Activated CD4-positive, alpha-beta memory T cell treated with anti-CD3 and anti-CD28 coated beads for 36 hours (primary cell): ENCODE results near the gene BCAR1. TPM values are rescaled to one million over a fixed set of nuclear protein-coding genes. Genes with fewer than 3 reads are reported as not detected.

Source experiments
- CTCF ChIA-PET: fragments of 350-600 bp; sonication (Branson Sonifier 250); formaldehyde crosslinking; loops from one replicate; lab custom pipeline; 2021; ENCODE audit warnings: antibody characterized with exemption, inconsistent platforms; lab: Charles Lee
- POLR2A ChIA-PET: fragments of 350-600 bp; sonication (Branson Sonifier 250); formaldehyde crosslinking; loops from one replicate; lab custom pipeline; 2021; ENCODE audit warnings: antibody characterized with exemption; lab: Charles Lee
- DNase-seq: peaks from one replicate; pipeline ENCODE4 v3.0.0-alpha.2; 2020
- H3K27ac Mint-ChIP-seq: one replicate; pipeline ENCODE4 v1.8.0; 2021; ENCODE audit warnings: mixed read lengths
- H3K27me3 Mint-ChIP-seq: one replicate; pipeline ENCODE4 v1.8.0; 2021; ENCODE audit warnings: mixed read lengths
- H3K36me3 Mint-ChIP-seq: one replicate; pipeline ENCODE4 v1.8.0; 2021; ENCODE audit warnings: mixed read lengths
- H3K4me1 Mint-ChIP-seq: one replicate; pipeline ENCODE4 v1.8.0; 2021; ENCODE audit warnings: low read depth, mixed read lengths
- H3K4me3 Mint-ChIP-seq: one replicate; pipeline ENCODE4 v1.8.0; 2021; ENCODE audit warnings: mild to moderate bottlenecking, mixed read lengths
- H3K9me3 Mint-ChIP-seq: one replicate; pipeline ENCODE4 v1.8.0; 2021; ENCODE audit warnings: mixed read lengths
- intact Hi-C: fragments of 100-400 bp; cut with micrococcal nuclease; formaldehyde crosslinking; loops from one replicate; pipeline ENCODE4 v1.15.1; 2023
- total RNA-seq, 2 experiments: library from RNA; stranded (reverse); gene quantifications; one replicate each; pipeline ENCODE4 v1.2.3, GENCODE V29; 2021

BCAR1 gene
- total RNA-seq, 2 experiments from 2014 or later = 0.78 to 1.1 TPM

DNA sequence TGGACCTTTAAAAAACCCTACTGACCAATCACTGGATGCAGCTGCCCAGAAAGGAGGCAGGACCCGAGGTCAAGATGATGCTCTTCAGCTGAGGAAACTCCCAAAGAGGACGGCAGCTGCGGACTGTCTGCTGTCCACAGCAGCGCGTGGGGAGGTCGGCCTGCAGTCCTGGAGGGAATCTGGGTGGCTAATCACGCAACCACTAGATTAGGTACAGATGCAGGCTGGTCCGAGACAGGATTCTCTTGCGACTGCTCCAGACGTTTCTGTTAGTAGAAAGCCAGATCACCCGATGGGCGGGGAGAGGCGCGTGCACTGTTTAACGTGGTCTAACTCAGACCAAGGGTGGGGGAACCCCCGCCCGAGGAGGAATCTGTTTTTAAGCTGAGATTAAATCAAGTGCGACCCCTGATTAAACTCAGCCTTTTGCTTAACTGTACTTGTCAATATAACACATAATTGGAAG is 53.3 kb downstream of the BCAR1 start:
- Mint-ChIP-seq H3K4me3 (no peak overlapping the region), H3K9me3 (no peaks in the 10 kb centered on the region), H3K36me3 (no peaks in the 10 kb centered on the region), H3K27me3 (peaks cover 13% of the 10 kb centered on the region), H3K4me1 (peaks cover 9% of the 10 kb centered on the region), H3K27ac (no peak overlapping the region)
- intact Hi-C loops = loop anchor here (2.0 kb wide), 1 partner anchor 23 kb away; no protein-coding TSS in a partner anchor
- CTCF ChIA-PET = interaction anchor here (0.5 to 4.2 kb wide), 18 partner anchors 8 to 1974 kb away, joined by 3 to 56 read pairs (median 10); partner anchors contain the start of genes CTRB1 and WDR59
- POLR2A ChIA-PET = no interaction called here
- no peak for DNase-seq

DNA sequence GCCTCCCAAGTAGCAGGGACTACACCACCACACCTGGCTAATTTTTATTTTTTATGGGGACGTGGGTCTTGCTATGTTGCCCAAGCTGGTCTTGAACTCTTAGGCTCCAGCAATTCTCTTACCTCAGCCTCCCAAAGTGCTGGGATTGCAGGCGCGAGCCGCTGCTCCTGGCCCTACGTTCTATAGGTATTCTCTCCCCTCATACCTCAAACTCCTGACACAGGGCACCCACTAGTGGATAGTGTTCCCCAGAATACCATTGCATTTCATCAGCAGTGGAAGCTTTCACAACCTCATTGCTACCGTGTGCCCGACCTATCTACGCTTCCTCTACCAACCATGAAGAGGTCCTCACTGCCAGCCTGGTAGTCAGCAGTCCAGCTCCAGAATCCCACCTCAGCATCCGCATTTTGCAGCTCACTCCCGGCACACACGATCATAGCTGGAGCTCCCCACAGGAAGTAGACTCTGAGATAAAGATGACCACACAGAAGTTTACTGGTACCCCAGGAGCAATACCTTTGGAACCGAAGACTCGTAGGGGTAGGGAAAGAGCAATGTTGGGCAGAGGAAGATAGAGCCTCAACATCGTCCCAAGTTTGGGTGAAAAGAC is 53.8 kb downstream of the BCAR1 start:
- Mint-ChIP-seq H3K27me3 (peaks cover 13% of the 10 kb centered on the region), H3K27ac (no peak overlapping the region), H3K9me3 (no peaks in the 10 kb centered on the region), H3K4me1 (peaks cover 9% of the 10 kb centered on the region), H3K4me3 (no peak overlapping the region), H3K36me3 (no peaks in the 10 kb centered on the region)
- intact Hi-C loops = loop anchor here (2.0 kb wide), 1 partner anchor 23 kb away; no protein-coding TSS in a partner anchor
- ChIA-PET CTCF (interaction anchor here (0.5 to 4.2 kb wide), 11 partner anchors 8 to 1974 kb away, joined by 3 to 32 read pairs (median 10); partner anchors contain the start of gene CTRB1), POLR2A (no interaction called here)
- no peak for DNase-seq

GRCh38 chr16:75196836-75197235 is 54.6 kb downstream of the BCAR1 start:
- DNase-seq = no peak
- intact Hi-C loops = no loop called here

GRCh38 chr16:75195811-75196790 is 55.3 kb downstream of the BCAR1 start:
- ChIA-PET POLR2A (no interaction called here), CTCF (interaction anchor here (1.0 kb wide), 1 partner anchor 189 kb away, joined by 7 read pairs; no protein-coding TSS in a partner anchor)
- Mint-ChIP-seq H3K36me3 (no peaks in the 10 kb centered on the region), H3K27ac (no peak overlapping the region), H3K4me1 (peaks cover 6% of the 10 kb centered on the region), H3K9me3 (no peaks in the 10 kb centered on the region), H3K4me3 (no peak overlapping the region), H3K27me3 (peaks cover 13% of the 10 kb centered on the region)
- DNase-seq = no peak
- intact Hi-C loops = no loop called here

More at GRCh38 chr16:75196836-75197235, 54.6 kb downstream of the BCAR1 start:
- no peaks in the 10 kb centered on the region for H3K9me3 Mint-ChIP-seq
- ChIA-PET POLR2A (no interaction called here), CTCF (interaction anchor here (1.0 to 1.8 kb wide), 2 partner anchors 37 to 189 kb away, joined by 7 to 12 read pairs; no protein-coding TSS in a partner anchor)
- H3K27ac Mint-ChIP-seq = no peak overlapping the region
- no peak overlapping the region for H3K4me3 Mint-ChIP-seq
- H3K4me1 Mint-ChIP-seq = peaks cover 9% of the 10 kb centered on the region
- H3K27me3 Mint-ChIP-seq = peaks cover 13% of the 10 kb centered on the region
- H3K36me3 Mint-ChIP-seq = no peaks in the 10 kb centered on the region

GRCh38 chr16:75193730-75194444 is 57.5 kb downstream of the BCAR1 start:
- Mint-ChIP-seq H3K4me1 (no peaks in the 10 kb centered on the region), H3K4me3 (no peak overlapping the region), H3K9me3 (no peaks in the 10 kb centered on the region), H3K36me3 (no peaks in the 10 kb centered on the region), H3K27me3 (peaks cover 16% of the 10 kb centered on the region), H3K27ac (no peak overlapping the region)
- no peak for DNase-seq
- intact Hi-C loops = no loop called here
- ChIA-PET POLR2A (no interaction called here), CTCF (no interaction called here)

DNA sequence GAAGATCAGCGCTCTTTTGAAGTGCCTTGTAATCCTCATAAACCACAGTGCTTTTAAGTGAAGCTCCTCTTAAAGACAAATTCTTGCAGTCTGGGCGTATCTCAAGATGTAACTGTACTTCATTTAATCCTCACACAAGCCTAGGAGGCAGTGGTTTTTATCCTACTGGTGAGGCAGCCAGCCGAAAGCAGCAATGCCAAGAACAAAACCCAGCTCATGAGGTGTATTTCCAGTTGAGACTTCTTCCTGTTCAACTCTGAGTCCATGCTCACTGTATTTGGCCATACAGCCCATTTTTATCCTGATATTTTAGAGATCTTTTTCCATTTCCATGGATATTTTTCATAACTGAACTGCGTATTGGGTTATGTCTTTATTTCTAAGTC is 58.2 kb downstream of the BCAR1 start:
- peaks cover 15% of the 10 kb centered on the region for H3K27me3 Mint-ChIP-seq
- no peaks in the 10 kb centered on the region for H3K36me3 Mint-ChIP-seq
- ChIA-PET CTCF (no interaction called here), POLR2A (no interaction called here)
- H3K9me3 Mint-ChIP-seq = no peaks in the 10 kb centered on the region
- DNase-seq = no peak
- no peaks in the 10 kb centered on the region for H3K4me1 Mint-ChIP-seq
- no peak overlapping the region for H3K27ac Mint-ChIP-seq
- no peak overlapping the region for H3K4me3 Mint-ChIP-seq
- intact Hi-C loops = no loop called here

- Mint-ChIP-seq H3K4me1 (no peaks in the 10 kb centered on the region), H3K4me3 (no peak overlapping the region), H3K9me3 (no peaks in the 10 kb centered on the region), H3K27ac (no peak overlapping the region), H3K36me3 (no peaks in the 10 kb centered on the region), H3K27me3 (peaks cover 10% of the 10 kb centered on the region)
- ChIA-PET CTCF (no interaction called here), POLR2A (no interaction called here)
- intact Hi-C loops = no loop called here
- DNase-seq = no peak
These were observed 58.7 kb downstream of the BCAR1 start for GRCh38 chr16:75192606-75193264.

DNA sequence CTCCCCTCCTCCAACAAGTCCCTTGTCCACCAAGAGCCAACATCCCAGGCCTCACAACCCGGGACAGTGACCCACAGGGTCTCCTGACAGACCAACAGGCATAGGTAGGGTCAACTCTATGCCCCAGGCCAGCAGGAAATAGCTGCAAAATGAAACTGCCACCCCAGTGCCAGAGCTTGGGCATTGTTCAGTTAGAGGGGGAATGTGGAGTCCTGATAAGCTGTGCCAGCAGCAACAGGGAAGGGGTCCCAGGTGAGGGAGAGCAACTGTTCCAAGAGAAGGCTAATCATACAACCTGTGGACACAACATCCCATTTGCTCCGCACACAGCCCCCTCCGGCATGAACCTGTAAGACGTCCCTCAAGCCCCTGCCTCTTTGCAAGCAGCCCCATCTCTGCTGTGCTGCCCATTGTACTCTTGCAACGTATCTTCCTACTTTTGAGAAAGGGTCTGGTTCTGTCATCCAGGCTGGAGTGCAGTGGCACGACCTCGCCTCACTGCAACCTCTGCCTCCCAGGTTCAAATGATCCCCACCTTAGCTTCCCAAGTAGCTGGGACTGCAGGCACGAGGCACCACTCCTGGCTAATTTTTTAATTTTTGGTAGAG is 61.7 kb downstream of the BCAR1 start:
- Mint-ChIP-seq H3K36me3 (no peaks in the 10 kb centered on the region), H3K27me3 (peaks cover 5% of the 10 kb centered on the region), H3K4me1 (no peaks in the 10 kb centered on the region), H3K9me3 (no peaks in the 10 kb centered on the region), H3K4me3 (no peak overlapping the region), H3K27ac (no peak overlapping the region)
- ChIA-PET POLR2A (no interaction called here), CTCF (interaction anchor here (2.5 kb wide), 1 partner anchor 10 kb away, joined by 14 read pairs; no protein-coding TSS in a partner anchor)
- no peak for DNase-seq
- intact Hi-C loops = no loop called here

DNA sequence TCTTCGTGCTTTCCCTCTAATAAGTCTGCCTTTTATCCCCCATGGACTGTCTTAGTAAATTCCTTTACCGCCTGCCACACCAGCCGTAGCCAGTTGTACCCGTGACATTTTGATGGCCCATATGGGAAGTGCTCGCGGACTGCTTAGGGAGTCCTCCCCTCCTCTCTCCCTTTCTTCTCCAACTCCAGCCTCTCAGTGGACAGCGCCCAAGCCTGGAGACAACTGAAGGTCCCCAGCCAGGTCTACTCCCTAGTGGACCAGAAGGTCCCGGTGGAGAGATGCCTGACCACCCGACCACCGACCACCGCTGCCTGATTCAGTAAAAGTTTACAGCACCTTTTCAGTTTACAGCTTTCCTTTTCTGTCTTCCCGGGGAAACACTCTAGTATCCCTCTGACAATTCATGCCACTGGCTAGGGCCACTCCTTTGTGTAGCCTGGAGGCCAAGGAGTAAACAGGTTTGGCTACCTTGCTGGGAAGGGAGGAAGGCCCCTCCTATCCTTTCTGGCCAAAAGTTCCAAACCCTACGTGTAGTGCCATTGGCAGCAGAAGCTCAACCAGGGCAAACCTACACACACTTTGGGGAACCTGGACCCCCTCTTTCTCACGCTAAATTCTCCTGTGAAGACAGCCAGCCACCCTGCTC is 62.5 kb downstream of the BCAR1 start:
- DNase-seq = no peak
- Mint-ChIP-seq H3K36me3 (no peaks in the 10 kb centered on the region), H3K27me3 (peaks cover 5% of the 10 kb centered on the region), H3K4me3 (no peak overlapping the region), H3K27ac (no peak overlapping the region), H3K4me1 (no peaks in the 10 kb centered on the region), H3K9me3 (no peaks in the 10 kb centered on the region)
- CTCF ChIA-PET = interaction anchor here (1.3 to 2.5 kb wide), 2 partner anchors 10 kb away, joined by 6 to 14 read pairs; no protein-coding TSS in a partner anchor
- POLR2A ChIA-PET = no interaction called here
- intact Hi-C loops = no loop called here

DNA sequence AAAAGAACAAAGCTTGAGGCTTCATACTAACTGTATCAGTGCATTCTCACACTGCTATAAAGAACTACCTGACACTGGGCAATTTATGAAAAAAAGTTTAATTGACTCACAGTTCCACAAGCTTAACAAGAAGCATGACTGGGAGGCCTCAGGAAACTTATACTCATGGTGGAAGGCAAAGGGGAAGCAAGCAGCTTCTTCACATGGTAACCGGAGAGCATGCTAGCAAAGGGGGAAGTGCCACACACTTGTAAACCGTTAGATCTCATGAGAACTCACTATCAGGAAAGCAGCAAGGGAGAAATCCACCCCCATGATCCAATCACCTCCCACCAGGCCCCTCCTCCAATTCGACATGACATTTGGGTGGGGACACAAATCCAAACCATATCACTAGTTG is 69.8 kb downstream of the BCAR1 start:
- no peak overlapping the region for H3K4me3 Mint-ChIP-seq
- H3K27me3 Mint-ChIP-seq = peaks cover 2% of the 10 kb centered on the region
- intact Hi-C loops = no loop called here
- ChIA-PET CTCF (interaction anchor here (0.6 kb wide), 2 partner anchors 160 to 492 kb away, joined by 3 read pairs; no protein-coding TSS in a partner anchor), POLR2A (no interaction called here)
- DNase-seq = no peak
- H3K36me3 Mint-ChIP-seq = peaks cover 4% of the 10 kb centered on the region
- H3K9me3 Mint-ChIP-seq = peaks cover 13% of the 10 kb centered on the region
- H3K27ac Mint-ChIP-seq = no peak overlapping the region
- no peaks in the 10 kb centered on the region for H3K4me1 Mint-ChIP-seq
